H9 (cell line): ENCODE data around the gene TMCO6. TPM values are rescaled to one million over a fixed set of nuclear protein-coding genes. Genes with fewer than 3 reads are reported as not detected.

Source experiments
- DNase-seq: peaks from one replicate; pipeline ENCODE4 v3.0.0-alpha.2; 2017
- H2AFZ ChIP-seq: one replicate; pipeline ENCODE4 v1.6.1; 2013; ENCODE audit warnings: mild to moderate bottlenecking, low read length, control low read depth, moderate library complexity
- H2AK5ac ChIP-seq: 2 replicates; pipeline ENCODE4 v1.6.1; 2013; ENCODE audit warnings: low read length, control low read depth, mixed read lengths; ENCODE audit not compliant: insufficient read length
- H2BK120ac ChIP-seq: one replicate; pipeline ENCODE4 v1.6.1; 2013; ENCODE audit warnings: low read depth, mild to moderate bottlenecking, low read length, control low read depth, inconsistent platforms; ENCODE audit not compliant: poor library complexity, severe bottlenecking
- H2BK12ac ChIP-seq: 2 replicates; pipeline ENCODE4 v1.6.1; 2013; ENCODE audit warnings: low read length, control low read depth, mixed read lengths, low read depth; ENCODE audit not compliant: insufficient read length
- H2BK15ac ChIP-seq: 2 replicates; pipeline ENCODE4 v1.6.1; 2013; ENCODE audit warnings: low read depth, low read length, control low read depth
- H2BK20ac ChIP-seq: one replicate; pipeline ENCODE4 v1.6.1; 2013; ENCODE audit warnings: low read depth, mild to moderate bottlenecking, low read length, control low read depth, inconsistent platforms; ENCODE audit not compliant: poor library complexity, severe bottlenecking
- H2BK5ac ChIP-seq: 2 replicates; pipeline ENCODE4 v1.6.1; 2013; ENCODE audit warnings: low read length, control low read depth, mixed read lengths; ENCODE audit not compliant: insufficient read length
- H3K14ac ChIP-seq: 2 replicates; pipeline ENCODE4 v1.6.1; 2013; ENCODE audit warnings: low read length, control low read depth; ENCODE audit not compliant: insufficient read depth
- H3K18ac ChIP-seq: 2 replicates; pipeline ENCODE4 v1.6.1; 2013; ENCODE audit warnings: low read depth, mild to moderate bottlenecking, mixed read lengths, low read length, control low read depth; ENCODE audit not compliant: insufficient read length
- H3K23ac ChIP-seq: 2 replicates; pipeline ENCODE4 v1.6.1; 2013; ENCODE audit warnings: low read length, control low read depth, mixed read lengths, low read depth; ENCODE audit not compliant: insufficient read length
- H3K23me2 ChIP-seq: 2 replicates; pipeline ENCODE4 v1.6.1; 2013; ENCODE audit warnings: low read depth, mild to moderate bottlenecking, mixed read lengths, low read length, control low read depth; ENCODE audit not compliant: insufficient read length, poor library complexity, severe bottlenecking
- H3K27ac ChIP-seq: 2 replicates; pipeline ENCODE4 v1.5.1; 2013; ENCODE audit warnings: low read length, control low read depth, mixed read lengths, low read depth; ENCODE audit not compliant: insufficient read length
- H3K27me3 ChIP-seq: 2 replicates; pipeline ENCODE4 v1.6.1; 2013; ENCODE audit warnings: low read length, control low read depth, inconsistent platforms; ENCODE audit not compliant: insufficient read depth
- H3K4ac ChIP-seq: 2 replicates; pipeline ENCODE4 v1.6.1; 2013; ENCODE audit warnings: low read depth, mild to moderate bottlenecking, control low read depth, inconsistent platforms, low read length, moderate library complexity
- H3K4me1 ChIP-seq: 2 replicates; pipeline ENCODE4 v1.6.1; 2013; ENCODE audit warnings: low read length, control low read depth, inconsistent platforms; ENCODE audit not compliant: insufficient read depth
- H3K4me2 ChIP-seq: 2 replicates; pipeline ENCODE4 v1.6.1; 2013; ENCODE audit warnings: low read length, control low read depth, mixed read lengths; ENCODE audit not compliant: insufficient read length, insufficient read depth
- H3K56ac ChIP-seq: 2 replicates; pipeline ENCODE4 v1.6.1; 2013; ENCODE audit warnings: low read depth, mild to moderate bottlenecking, mixed read lengths, low read length, control low read depth; ENCODE audit not compliant: insufficient read length
- H3K79me1 ChIP-seq: 2 replicates; pipeline ENCODE4 v1.6.1; 2013; ENCODE audit warnings: low read depth, mild to moderate bottlenecking, moderate library complexity, low read length, control low read depth, inconsistent platforms; ENCODE audit not compliant: insufficient read depth, poor library complexity, severe bottlenecking
- H3K79me2 ChIP-seq: 2 replicates; pipeline ENCODE4 v1.6.1; 2013; ENCODE audit warnings: low read length, control low read depth, inconsistent platforms; ENCODE audit not compliant: insufficient read depth
- H3K9ac ChIP-seq: 2 replicates; pipeline ENCODE4 v1.6.1; 2013; ENCODE audit warnings: low read length, control low read depth, mixed read lengths; ENCODE audit not compliant: insufficient read length; ENCODE audit errors: extremely low read depth
- H3K9me3 ChIP-seq: one replicate; pipeline ENCODE4 v1.6.1; 2013; ENCODE audit warnings: low read depth, low read length, inconsistent platforms; ENCODE audit not compliant: control insufficient read depth
- H3T11ph ChIP-seq: one replicate; pipeline ENCODE4 v1.6.1; 2013; ENCODE audit warnings: mild to moderate bottlenecking, low read length, control low read depth, inconsistent platforms
- H4K20me1 ChIP-seq: one replicate; pipeline ENCODE4 v1.6.1; 2013; ENCODE audit not compliant: control insufficient read depth, insufficient read length, insufficient read depth
- H4K5ac ChIP-seq: 2 replicates; pipeline ENCODE4 v1.6.1; 2013; ENCODE audit warnings: low read depth, mild to moderate bottlenecking, mixed read lengths, low read length, control low read depth; ENCODE audit not compliant: insufficient read length
- H4K8ac ChIP-seq: replicated peaks from 2 replicates; pipeline ENCODE4 v1.6.1; 2013; ENCODE audit warnings: low read length, control low read depth, mixed read lengths, low read depth; ENCODE audit not compliant: insufficient read length
- H4K91ac ChIP-seq: 2 replicates; pipeline ENCODE4 v1.6.1; 2013; ENCODE audit warnings: low read depth, mild to moderate bottlenecking, moderate library complexity, mixed read lengths, low read length, control low read depth; ENCODE audit not compliant: insufficient read length
- H3K27ac Mint-ChIP-seq, 3 experiments: 2 replicates in 2 of 3; 3 replicates in 1 of 3; pipeline ENCODE4 v1.8.0; 2020 to 2021; ENCODE audit warnings: mixed read lengths in 3 of 3, mild to moderate bottlenecking in 1 of 3, moderate library complexity in 1 of 3
- H3K27me3 Mint-ChIP-seq: 2 replicates; pipeline ENCODE4 v1.8.0; 2021; ENCODE audit warnings: low read depth, mild to moderate bottlenecking, moderate library complexity, mixed read lengths
- H3K36me3 Mint-ChIP-seq, 3 experiments: 2 replicates in 2 of 3; 3 replicates in 1 of 3; pipeline ENCODE4 v1.8.0; 2020 to 2021; ENCODE audit warnings: low read depth in 3 of 3, mixed read lengths in 3 of 3; ENCODE audit not compliant: insufficient read depth in 1 of 3
- H3K4me1 Mint-ChIP-seq, 2 experiments: 2 replicates each; pipeline ENCODE4 v1.8.0; 2020; ENCODE audit warnings: mixed read lengths in 2 of 2
- H3K4me3 Mint-ChIP-seq, 2 experiments: 2 replicates in 1 of 2; 3 replicates in 1 of 2; pipeline ENCODE4 v1.8.0; 2020 to 2021; ENCODE audit warnings: mild to moderate bottlenecking in 2 of 2, mixed read lengths in 2 of 2, moderate library complexity in 1 of 2
- H3K9me3 Mint-ChIP-seq, 2 experiments: 2 replicates in 1 of 2; 3 replicates in 1 of 2; pipeline ENCODE4 v1.8.0; 2020; ENCODE audit warnings: mild to moderate bottlenecking in 2 of 2, mixed read lengths in 2 of 2, moderate library complexity in 1 of 2
- WGBS: extraction: QIAGEN DNeasy Blood & Tissue Kit; methylation state at CpG from one replicate; pipeline ENCODE4 v1.1.7; 2013; ENCODE audit warnings: missing lambda C conversion rate, low lambda C conversion rate, mixed read lengths; ENCODE audit not compliant: insufficient read length; ENCODE audit errors: extremely low coverage; 5-methylcytosine and 5-hydroxymethylcytosine counted together
- total RNA-seq: library from RNA; stranded (reverse); gene quantifications from 2 replicates; pipeline ENCODE4 v1.2.1, GENCODE V29; 2021
- TF ChIP-seq, protein P1 (sequence below): fragments of 200-600 bp; sonication (generic); conservative IDR thresholded peaks from 3 replicates; pipeline ENCODE4 v1.8.0; 2021; ENCODE audit warnings: antibody characterized with exemption, mild to moderate bottlenecking

TMCO6 gene
- total RNA-seq, 1 experiment from 2014 or later = 39.3 TPM

GRCh38 chr5:140609126-140609525 is 30.1 kb upstream of the TMCO6 start:
- Histone ChIP-seq H3K9ac (no peak overlapping the region), H2BK120ac (no peak overlapping the region), H2AFZ (no peak overlapping the region), H3K27ac (no peak overlapping the region), H3K14ac (no peak overlapping the region), H3K4ac (no peak overlapping the region), H4K91ac (no peak overlapping the region), H3K4me2 (no peak overlapping the region), H3K4me1 (no peaks in the 10 kb centered on the region), H4K5ac (no peak overlapping the region), H3K79me2 (no peaks in the 10 kb centered on the region), H3K56ac (no peak overlapping the region), H3K18ac (no peak overlapping the region), H4K20me1 (no peaks in the 10 kb centered on the region), H3K79me1 (no peaks in the 10 kb centered on the region), H3K9me3 (no peaks in the 10 kb centered on the region), H3K23ac (no peak overlapping the region), H3K27me3 (no peaks in the 10 kb centered on the region), H4K8ac (no peak overlapping the region), H2BK20ac (no peak overlapping the region), H3T11ph (no peak overlapping the region), H3K23me2 (no peaks in the 10 kb centered on the region), H2BK15ac (no peak overlapping the region; the same call in 1 of the 2 replicates), H2BK5ac (no peak overlapping the region), H2AK5ac (no peak overlapping the region), H2BK12ac (no peak overlapping the region)
- no peak overlapping the region; a peak in 1 of 7 replicates for H3K27ac Mint-ChIP-seq
- H3K4me3 Mint-ChIP-seq = no peak overlapping the region
- DNase-seq = no peak
- H3K27me3 Mint-ChIP-seq = peaks cover 5% of the 10 kb centered on the region
- no peaks in the 10 kb centered on the region for H3K4me1 Mint-ChIP-seq
- TF ChIP-seq, protein P1, sequence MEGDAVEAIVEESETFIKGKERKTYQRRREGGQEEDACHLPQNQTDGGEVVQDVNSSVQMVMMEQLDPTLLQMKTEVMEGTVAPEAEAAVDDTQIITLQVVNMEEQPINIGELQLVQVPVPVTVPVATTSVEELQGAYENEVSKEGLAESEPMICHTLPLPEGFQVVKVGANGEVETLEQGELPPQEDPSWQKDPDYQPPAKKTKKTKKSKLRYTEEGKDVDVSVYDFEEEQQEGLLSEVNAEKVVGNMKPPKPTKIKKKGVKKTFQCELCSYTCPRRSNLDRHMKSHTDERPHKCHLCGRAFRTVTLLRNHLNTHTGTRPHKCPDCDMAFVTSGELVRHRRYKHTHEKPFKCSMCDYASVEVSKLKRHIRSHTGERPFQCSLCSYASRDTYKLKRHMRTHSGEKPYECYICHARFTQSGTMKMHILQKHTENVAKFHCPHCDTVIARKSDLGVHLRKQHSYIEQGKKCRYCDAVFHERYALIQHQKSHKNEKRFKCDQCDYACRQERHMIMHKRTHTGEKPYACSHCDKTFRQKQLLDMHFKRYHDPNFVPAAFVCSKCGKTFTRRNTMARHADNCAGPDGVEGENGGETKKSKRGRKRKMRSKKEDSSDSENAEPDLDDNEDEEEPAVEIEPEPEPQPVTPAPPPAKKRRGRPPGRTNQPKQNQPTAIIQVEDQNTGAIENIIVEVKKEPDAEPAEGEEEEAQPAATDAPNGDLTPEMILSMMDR = no peak
- H3K36me3 Mint-ChIP-seq = peaks cover 0 to 3% (median 2%) of the 10 kb centered on the region in 3 experiments; a peak in 1 of 7 replicates
- H3K9me3 Mint-ChIP-seq = peaks cover 41 to 67% of the 10 kb centered on the region in 2 experiments
- WGBS = no CpG with 5 or more reads among the region's 4 CpGs
